Neutrophil (primary cell): ENCODE results near the gene FGF6.

Experiments
- H3K27ac ChIP-seq: fragments of 200-600 bp; sonication (generic); 2 replicates; pipeline ENCODE4 v1.5.1; 2016; ENCODE audit warnings: mild to moderate bottlenecking, moderate library complexity
- H3K27me3 ChIP-seq: fragments of 200-600 bp; sonication (generic); 2 replicates; pipeline ENCODE4 v1.6.0; 2016; ENCODE audit warnings: mild to moderate bottlenecking
- H3K36me3 ChIP-seq: fragments of 200-600 bp; sonication (generic); 2 replicates; pipeline ENCODE4 v1.5.1; 2017
- H3K4me1 ChIP-seq, 2 experiments: fragments of 200-600 bp in 1 of 2; sonication (generic) in 1 of 2; 1 replicate in 1 of 2; 2 replicates in 1 of 2; pipeline versions ENCODE4 v1.5.1 to v1.6.1; 2013 to 2016; ENCODE audit warnings: low read depth in 1 of 2, low read length in 1 of 2, mild to moderate bottlenecking in 1 of 2, moderate library complexity in 1 of 2; ENCODE audit not compliant: control insufficient read depth in 1 of 2, insufficient read depth in 1 of 2
- H3K4me3 ChIP-seq, 2 experiments: fragments of 200-600 bp in 1 of 2; sonication (generic) in 1 of 2; 1 replicate in 1 of 2; 2 replicates in 1 of 2; pipeline ENCODE4 v1.5.1; 2013 to 2016; ENCODE audit warnings: low read depth in 1 of 2, low read length in 1 of 2, mild to moderate bottlenecking in 1 of 2, moderate library complexity in 1 of 2
- H3K9me3 ChIP-seq: fragments of 200-600 bp; sonication (generic); 2 replicates; pipeline ENCODE4 v1.5.1; 2016
- CTCF ChIP-seq: fragments of 200-600 bp; sonication (generic); IDR thresholded peaks from 2 replicates; pipeline ENCODE4 v1.5.1; 2016; ENCODE audit warnings: antibody characterized with exemption

FGF6 gene

GRCh38 chr12:4402996-4403395 lies 42.6 kb downstream of the FGF6 start:
- H3K9me3 ChIP-seq = no peaks in the 10 kb centered on the region
- no peaks in the 10 kb centered on the region for H3K36me3 ChIP-seq
- H3K27ac ChIP-seq = no peak overlapping the region
- TF ChIP-seq CTCF = no peak
- H3K27me3 ChIP-seq = peaks cover 4% of the 10 kb centered on the region
- H3K4me1 ChIP-seq = no peaks in the 10 kb centered on the region
- H3K4me3 ChIP-seq = no peak overlapping the region

GRCh38 chr12:4401117-4401516 lies 44.5 kb downstream of the FGF6 start:
- Histone ChIP-seq H3K9me3 (no peaks in the 10 kb centered on the region), H3K4me3 (no peak overlapping the region), H3K36me3 (no peaks in the 10 kb centered on the region), H3K27me3 (peaks cover 4% of the 10 kb centered on the region), H3K4me1 (no peaks in the 10 kb centered on the region), H3K27ac (no peak overlapping the region)
- TF ChIP-seq CTCF = no peak

GRCh38 chr12:4395818-4396217 lies 49.8 kb downstream of the FGF6 start:
- Histone ChIP-seq H3K36me3 (no peaks in the 10 kb centered on the region), H3K27ac (no peak overlapping the region), H3K4me1 (no peaks in the 10 kb centered on the region), H3K27me3 (peaks cover 30% of the 10 kb centered on the region), H3K4me3 (no peak overlapping the region), H3K9me3 (no peaks in the 10 kb centered on the region)
- TF ChIP-seq CTCF = no peak

- H3K4me3 ChIP-seq = no peak overlapping the region
- H3K27me3 ChIP-seq = peaks cover 40% of the 10 kb centered on the region
- no peak overlapping the region for H3K27ac ChIP-seq
- no peaks in the 10 kb centered on the region for H3K9me3 ChIP-seq
- no peak for TF ChIP-seq CTCF
- H3K4me1 ChIP-seq = no peaks in the 10 kb centered on the region
- no peaks in the 10 kb centered on the region for H3K36me3 ChIP-seq
Measured at GRCh38 chr12:4393211-4393610, 52.4 kb downstream of the FGF6 start.

- TF ChIP-seq CTCF = no peak
- Histone ChIP-seq H3K4me1 (no peaks in the 10 kb centered on the region), H3K9me3 (no peaks in the 10 kb centered on the region), H3K4me3 (no peak overlapping the region), H3K27ac (no peak overlapping the region), H3K36me3 (no peaks in the 10 kb centered on the region), H3K27me3 (peaks cover 40% of the 10 kb centered on the region)
Measured at GRCh38 chr12:4392223-4392742, 53.3 kb downstream of the FGF6 start.

GRCh38 chr12:4388662-4389061 lies 57.0 kb downstream of the FGF6 start:
- H3K4me1 ChIP-seq = no peaks in the 10 kb centered on the region
- no peak for TF ChIP-seq CTCF
- peaks cover 33% of the 10 kb centered on the region for H3K27me3 ChIP-seq
- H3K9me3 ChIP-seq = no peaks in the 10 kb centered on the region
- no peaks in the 10 kb centered on the region for H3K36me3 ChIP-seq
- no peak overlapping the region for H3K4me3 ChIP-seq
- no peak overlapping the region for H3K27ac ChIP-seq
